GM08714 (cell line): ENCODE measurements around the gene OSBP.
A peak's percentile ranks its signal among the peaks of the same experiment; 100 is the strongest.
"Not testable (repeated sequence)": the region's sequence is repeated elsewhere in the genome, so short reads cannot be mapped to it uniquely, and the experiment has no call there.

ENCODE experiments used
- H3K4me3 ChIP-seq: fragments of 200-500 bp; sonication (Bioruptor generic); 2 replicates; pipeline ENCODE4 v1.5.1; 2014; ENCODE audit warnings: mild to moderate bottlenecking, low read length, inconsistent platforms
- ZNF274 ChIP-seq: IDR thresholded peaks from 2 replicates; pipeline ENCODE4 v1.6.1; 2012; ENCODE audit warnings: mild to moderate bottlenecking, low read depth, low read length

OSBP gene

DNA sequence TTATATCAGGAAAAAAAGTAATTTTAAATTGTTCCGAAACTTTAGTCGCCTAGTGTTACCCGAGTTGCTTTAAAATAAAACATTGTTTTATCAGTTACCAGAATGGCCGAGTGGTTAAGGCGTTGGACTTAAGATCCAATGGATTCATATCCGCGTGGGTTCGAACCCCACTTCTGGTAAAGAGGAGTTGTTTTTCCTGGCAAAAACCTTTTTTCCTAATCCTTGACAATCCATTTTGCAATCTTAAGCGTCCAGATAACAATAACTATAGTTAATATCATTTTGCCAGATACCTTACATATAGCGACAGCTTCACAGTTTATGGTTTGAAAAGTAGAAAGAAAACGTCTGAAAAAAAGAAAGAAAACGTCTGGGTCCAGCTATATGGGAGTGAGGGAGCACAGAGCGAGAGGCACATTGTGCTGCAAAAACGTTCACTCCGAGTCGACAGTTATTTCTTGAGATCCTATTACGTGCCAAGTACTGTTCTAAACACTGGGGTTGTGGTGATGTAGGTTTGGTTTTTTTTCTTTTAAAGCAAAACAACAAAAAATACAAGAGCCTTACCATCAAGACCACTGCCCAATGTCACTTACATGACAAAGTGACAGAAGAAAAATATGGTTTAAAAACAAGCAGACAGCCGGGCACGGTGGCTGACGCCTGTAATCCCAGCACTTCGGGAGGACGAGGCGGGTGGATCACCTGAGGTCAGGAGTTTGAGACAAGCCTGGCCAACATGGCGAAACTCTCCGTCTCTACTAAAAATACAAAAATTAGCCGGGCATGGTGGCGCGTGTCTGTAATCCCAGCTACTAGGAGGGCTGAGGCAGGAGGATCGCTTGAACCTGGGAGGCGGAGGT, 63.7 kb downstream of the OSBP start:
- no peak for TF ChIP-seq ZNF274
- H3K4me3 ChIP-seq = peak overlapping the region; percentile 82

DNA sequence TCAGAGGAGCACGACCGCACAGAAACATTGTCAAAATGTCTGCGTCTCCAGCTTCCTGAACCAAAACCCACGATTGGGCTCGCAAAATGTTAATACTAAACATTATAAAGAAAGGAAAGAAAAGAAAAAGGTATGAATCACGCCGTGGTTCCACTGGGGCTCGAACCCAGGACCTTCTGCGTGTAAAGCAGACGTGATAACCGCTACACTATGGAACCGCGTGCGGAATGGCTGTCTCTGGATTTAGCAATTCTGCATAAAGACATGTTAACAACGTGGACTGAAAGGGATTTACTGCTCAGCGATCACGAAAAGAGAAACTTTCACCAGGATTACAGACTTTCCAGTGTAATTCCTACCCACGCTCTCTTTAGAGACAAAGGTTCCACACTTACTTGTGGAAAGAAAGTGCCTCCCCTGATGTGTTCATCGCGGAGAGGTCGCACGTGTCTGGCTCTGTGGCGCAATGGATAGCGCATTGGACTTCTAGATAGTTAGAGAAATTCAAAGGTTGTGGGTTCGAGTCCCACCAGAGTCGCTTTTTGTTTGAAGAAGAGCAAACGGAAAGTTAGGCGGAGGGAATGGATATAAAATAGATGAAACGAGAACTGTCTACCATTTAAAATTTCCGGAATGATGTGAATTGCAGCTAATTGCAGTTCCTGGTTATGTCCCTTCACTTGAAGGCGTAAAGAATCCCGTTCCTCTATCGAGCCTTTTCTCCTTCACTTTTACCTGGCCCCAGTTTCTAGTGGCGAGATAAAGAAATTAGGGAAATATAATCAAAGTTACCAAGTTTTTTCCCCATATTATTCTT, 64.5 kb downstream of the OSBP start:
- peak overlapping the region; percentile 82 for H3K4me3 ChIP-seq
- no peak for TF ChIP-seq ZNF274

DNA sequence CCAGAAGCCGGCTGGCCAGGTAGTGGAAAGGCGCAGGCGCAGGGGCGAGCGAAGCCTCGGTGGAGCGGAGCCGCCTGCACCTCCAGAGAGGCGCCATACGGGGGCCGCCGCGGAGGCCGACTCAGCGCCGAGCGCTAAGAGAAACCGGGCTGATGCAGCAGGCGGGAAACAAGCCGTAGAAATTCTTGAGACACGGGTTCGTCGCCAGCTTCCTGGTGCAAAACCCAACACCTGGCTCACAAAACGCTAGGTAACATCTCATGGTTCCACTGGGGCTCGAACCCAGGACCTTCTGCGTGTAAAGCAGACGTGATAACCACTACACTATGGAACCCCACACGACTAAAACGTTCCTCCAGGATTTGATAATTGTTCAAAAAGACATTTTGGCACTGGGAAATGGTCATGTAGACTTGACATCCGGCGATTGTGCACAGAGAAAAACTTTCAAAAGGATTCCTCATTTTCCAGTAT, 65.2 kb downstream of the OSBP start:
- H3K4me3 ChIP-seq = peak overlapping the region; percentile 82
- no peak for TF ChIP-seq ZNF274

DNA sequence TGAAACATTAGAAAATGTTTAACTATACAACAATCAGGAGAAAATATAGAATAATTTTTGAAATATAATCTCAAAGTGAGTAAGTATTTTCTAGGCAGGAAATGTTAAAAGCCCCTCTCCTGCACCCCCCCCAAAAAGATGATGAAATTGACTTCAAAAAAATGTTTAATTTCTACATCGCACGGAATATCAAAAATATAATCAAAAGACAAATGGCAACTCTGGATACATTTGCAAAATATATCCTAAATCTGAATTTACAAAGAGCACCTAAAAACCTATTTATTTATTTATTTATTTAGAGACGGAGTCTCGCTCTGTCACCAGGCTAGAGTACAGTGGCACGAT, 67.3 kb downstream of the OSBP start:
- TF ChIP-seq ZNF274 = no peak
- H3K4me3 ChIP-seq = no peak overlapping the region

DNA sequence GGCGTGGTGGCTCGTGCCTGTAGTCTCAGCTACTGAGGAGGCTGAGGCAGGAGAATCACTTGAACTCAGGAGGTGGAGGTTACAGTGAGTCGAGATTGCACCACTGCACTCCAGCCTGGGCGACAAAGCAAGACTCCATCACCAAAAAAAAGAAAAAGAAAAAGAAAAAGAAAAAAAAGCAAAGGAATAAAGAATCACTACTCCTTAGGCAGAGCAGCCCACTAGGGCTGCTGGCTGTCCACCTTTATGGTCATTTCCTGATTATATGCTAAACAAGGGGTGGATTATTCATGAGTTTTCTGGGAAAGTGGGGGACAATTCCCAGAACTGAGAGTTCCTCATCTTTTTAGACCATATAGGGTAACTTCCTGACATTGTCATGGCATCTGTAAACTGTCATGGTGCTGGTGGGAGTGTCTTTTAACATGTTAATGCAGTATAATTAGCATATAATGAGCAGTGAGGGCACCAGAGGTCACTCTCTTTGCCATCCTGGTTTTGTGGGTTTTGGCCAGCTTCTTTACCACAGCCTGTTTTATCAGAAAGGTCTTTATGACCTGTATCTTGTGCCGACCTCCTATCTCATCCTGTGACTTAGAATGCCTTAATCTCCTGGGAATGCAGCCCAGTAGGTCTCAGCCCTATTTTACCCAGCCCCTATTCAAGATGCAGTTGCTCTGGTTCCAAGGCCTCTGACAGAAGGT, 67.8 kb downstream of the OSBP start:
- H3K4me3 ChIP-seq = not testable (repeated sequence)

DNA sequence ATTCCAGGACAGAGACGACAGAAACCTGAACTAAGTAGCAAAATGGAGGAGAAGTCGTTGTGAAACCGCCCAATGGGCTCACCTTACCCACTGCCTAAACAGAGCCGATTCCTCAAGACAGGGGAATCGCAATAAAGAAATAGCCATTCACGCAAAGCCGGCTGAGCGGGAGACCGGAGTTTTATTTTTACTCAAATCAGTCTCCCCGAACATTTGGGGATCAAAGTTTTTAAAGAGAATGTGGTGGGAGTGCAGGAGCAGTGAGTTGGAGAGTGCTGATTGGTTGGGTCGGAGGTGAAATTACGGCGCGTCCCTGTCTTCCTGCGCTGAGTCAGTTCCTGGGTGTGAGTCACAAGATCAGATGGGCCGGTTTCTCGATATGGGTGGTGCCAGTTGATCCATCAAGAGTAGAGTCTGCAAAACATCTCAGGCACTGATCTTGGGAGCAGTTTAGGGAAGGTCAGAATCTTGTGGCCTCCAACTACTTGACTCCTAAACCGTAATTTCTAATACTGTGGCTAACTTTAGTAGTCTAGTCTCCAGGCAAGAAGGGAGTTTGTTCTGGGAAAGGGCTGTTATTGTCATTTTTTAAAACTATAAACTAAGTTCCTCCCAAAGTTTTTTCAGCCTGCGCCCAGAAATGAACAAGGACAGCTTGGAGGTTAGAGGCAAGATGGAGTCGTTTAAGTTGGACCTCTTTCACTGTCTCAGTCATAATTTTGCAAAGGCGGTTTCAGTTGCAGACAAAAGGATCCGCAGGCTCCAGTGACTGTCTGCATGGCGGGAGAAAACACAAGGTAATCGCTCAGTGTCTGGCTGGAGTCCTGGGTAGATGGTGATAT, 70.2 kb downstream of the OSBP start:
- no peak for TF ChIP-seq ZNF274

DNA sequence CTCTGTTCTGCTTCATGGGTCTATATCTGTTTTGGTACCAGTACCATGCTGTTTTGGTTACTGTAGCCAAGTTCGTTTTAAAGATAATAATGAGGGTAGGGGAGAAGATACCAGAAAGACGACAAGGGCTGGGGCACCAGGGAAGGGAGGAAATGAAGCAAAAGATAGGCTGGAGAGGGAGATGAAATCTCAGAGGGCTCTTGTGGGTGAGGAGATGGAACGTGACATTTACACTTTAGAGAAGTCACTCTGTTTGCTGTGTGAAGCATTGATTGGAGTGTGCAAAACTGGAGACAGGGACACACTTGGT, 70.8 kb downstream of the OSBP start:
- TF ChIP-seq ZNF274 = no peak
- H3K4me3 ChIP-seq = no peak overlapping the region

More for the DNA sequence above, 70.2 kb downstream of the OSBP start:
- H3K4me3 ChIP-seq = no peak overlapping the region

DNA sequence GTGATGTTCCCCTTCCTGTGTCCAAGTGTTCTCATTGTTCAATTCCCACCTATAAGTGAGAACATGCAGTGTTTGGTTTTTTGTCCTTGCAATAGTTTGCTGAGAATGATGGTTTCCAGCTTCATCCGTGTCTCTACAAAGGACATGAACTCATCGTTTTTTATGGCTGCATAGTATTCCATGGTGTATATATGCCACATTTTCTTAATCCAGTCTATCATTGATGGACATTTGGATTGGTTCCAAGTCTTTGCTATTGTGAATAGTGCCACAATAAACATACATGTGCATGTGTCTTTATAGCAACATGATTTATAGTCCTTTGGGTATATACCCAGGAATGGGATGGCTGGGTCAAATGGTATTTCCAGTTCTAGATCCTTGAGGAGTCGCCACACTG, 71.9 kb downstream of the OSBP start:
- H3K4me3 ChIP-seq = not testable (repeated sequence)

DNA sequence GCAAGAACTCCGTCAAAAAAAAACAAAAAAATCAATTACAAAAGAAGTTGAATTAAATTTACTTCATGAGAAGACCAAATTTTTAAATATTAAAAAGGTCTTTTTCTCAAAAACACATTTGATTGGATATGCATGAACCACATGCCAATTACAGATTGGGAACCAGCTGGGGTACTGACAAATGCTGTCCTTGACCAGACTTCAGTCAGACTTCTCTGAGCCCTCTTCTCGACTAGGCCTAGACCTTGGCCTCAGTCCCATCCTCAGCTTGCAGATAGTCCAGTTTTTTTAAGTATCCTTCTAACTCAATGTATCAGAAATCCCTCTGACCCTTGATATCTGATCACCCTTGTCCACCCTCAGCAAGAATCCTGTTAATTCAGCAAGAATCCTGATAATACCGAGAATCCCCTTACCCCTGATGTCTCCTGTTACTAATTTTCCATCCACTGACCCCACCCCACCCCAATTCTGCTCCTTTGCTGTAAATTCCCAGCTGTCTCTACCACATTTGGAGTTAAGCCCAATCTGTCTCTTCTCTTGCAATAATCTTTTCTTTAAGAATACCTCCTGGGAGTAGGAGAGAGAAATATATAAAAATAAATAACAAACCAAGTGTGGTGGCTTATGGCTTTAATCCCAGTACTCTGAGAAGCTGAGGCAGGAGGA, 73.3 kb downstream of the OSBP start:
- no peak overlapping the region for H3K4me3 ChIP-seq
- TF ChIP-seq ZNF274 = no peak

DNA sequence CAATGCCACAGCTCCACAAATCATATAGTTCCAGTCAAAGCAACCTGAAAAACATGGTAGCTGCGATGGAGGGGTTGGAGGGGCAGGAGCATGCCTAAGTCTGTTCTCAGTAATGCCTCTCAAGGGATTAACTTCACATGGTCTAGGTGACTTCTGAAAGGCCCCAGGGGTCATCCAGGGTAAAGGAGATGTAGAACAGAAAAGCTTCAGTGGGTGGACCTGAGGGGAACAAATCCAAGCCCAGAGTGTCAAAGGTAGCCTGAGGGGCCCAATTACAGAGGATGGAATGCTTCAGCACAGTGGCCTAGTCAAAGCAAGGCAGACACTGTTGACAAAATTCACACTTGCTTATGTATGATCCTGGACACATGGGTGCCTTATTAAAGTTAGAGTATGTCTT, 80.9 kb downstream of the OSBP start:
- no peak for TF ChIP-seq ZNF274
- H3K4me3 ChIP-seq = no peak overlapping the region

DNA sequence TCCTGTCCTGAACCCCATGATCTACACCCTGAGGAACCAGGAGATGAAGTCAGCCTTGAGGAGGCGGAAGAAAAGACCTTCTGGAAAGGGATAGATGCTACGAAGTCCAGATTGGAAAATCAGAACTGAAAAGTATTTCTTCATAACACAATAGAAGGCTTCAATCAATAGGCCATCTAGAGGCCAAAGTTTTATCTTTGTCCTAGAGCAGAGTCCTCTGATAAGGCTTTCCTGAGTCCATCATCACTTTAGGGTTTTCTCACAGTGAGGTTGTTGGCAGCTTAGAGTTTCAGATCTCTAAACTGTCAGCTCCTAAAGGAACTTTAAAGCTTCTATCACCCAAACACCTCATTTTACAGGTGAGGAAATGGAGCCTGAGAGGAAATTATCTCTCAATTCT, 83.0 kb downstream of the OSBP start:
- H3K4me3 ChIP-seq = no peak overlapping the region
- TF ChIP-seq ZNF274 = no peak

DNA sequence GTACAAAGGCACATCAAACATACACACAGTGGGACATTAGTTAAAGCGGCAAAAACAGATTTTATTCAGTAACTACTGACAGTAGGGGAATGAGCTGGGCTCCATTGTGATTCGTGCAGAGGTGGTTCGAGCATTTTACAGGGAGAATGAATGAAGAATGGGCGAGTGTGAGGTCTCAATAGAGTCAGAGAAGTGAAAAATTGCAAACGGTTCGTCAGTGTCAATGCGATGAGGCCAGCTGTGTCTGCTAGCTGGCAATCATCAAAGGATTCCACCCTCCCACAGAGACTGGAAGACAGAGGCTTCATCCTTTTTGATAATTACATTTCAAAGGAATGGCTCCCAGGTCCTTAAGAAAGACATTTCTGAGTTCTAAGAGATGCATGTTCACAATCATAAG, 86.9 kb downstream of the OSBP start:
- H3K4me3 ChIP-seq = no peak overlapping the region
- no peak for TF ChIP-seq ZNF274
